Activated T-helper 1 cell treated with anti-CD3 and anti-CD28 coated beads, Interleukin-12 subunit alpha, Interleukin-12 subunit beta, Interleukin-2, Interleukin-4 antibody, amounts not matched to agents 30 ng/mL and 10 ng/mL and 1 ng/mL, durations not matched to agents 14 hours and 24 hours and 36 hours (primary cell): ENCODE results near the gene SEMA5B. TPM values are rescaled to one million over a fixed set of nuclear protein-coding genes. Genes with fewer than 3 reads are reported as not detected.
A peak's percentile ranks its signal among the peaks of the same experiment; 100 is the strongest.

ENCODE experiments used
- DNase-seq: peaks from one replicate; pipeline ENCODE4 v3.0.0; 2021; ENCODE audit warnings: low spot score
- H3K27ac Mint-ChIP-seq: one replicate; pipeline ENCODE4 v1.8.0; 2021; ENCODE audit warnings: mild to moderate bottlenecking, mixed read lengths
- H3K27me3 Mint-ChIP-seq: one replicate; pipeline ENCODE4 v1.8.0; 2022; ENCODE audit warnings: mild to moderate bottlenecking, moderate library complexity, mixed read lengths; ENCODE audit not compliant: insufficient read depth
- H3K36me3 Mint-ChIP-seq: one replicate; pipeline ENCODE4 v1.8.0; 2021; ENCODE audit warnings: low read depth, mixed read lengths
- H3K4me1 Mint-ChIP-seq: one replicate; pipeline ENCODE4 v1.8.0; 2021; ENCODE audit warnings: low read depth, mixed read lengths
- H3K4me3 Mint-ChIP-seq: one replicate; pipeline ENCODE4 v1.8.0; 2021; ENCODE audit warnings: mild to moderate bottlenecking, moderate library complexity, mixed read lengths
- H3K9me3 Mint-ChIP-seq: one replicate; pipeline ENCODE4 v1.8.0; 2021; ENCODE audit warnings: mixed read lengths
- intact Hi-C: fragments of 100-400 bp; cut with micrococcal nuclease; formaldehyde crosslinking; loops from one replicate; pipeline ENCODE4 v1.15.1; 2024
- total RNA-seq: library from RNA; stranded (reverse); gene quantifications from 2 replicates; pipeline ENCODE4 v1.2.3, GENCODE V29; 2022

The SEMA5B gene
- total RNA-seq, 1 donor from 2014 or later, result not detected

DNA sequence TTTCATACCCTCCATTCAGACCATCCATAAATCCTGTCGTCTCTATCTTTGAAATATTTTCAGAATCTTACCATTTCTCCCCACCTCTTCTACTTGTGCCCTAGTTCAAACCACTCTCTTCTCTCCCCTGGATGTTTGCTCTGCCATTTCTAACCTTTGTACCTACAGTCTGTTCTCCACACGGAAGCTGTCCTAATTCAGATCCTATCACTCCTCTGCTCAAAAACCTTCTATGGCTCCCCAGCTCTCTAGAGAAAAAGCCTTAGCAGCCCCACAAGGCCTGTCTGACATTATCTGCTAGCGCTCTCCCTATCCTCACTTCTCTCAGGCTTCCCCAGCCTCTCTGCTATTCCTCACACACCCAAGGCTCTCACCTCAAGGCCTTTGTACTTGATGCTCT, 4.5 kb upstream of the SEMA5B start:
- Mint-ChIP-seq H3K9me3 (no peaks in the 10 kb centered on the region), H3K27ac (no peak overlapping the region), H3K36me3 (no peaks in the 10 kb centered on the region), H3K4me1 (peaks cover 8% of the 10 kb centered on the region), H3K27me3 (peaks cover 48% of the 10 kb centered on the region), H3K4me3 (no peak overlapping the region)
- intact Hi-C loops, result no loop called here
- no peak for DNase-seq

GRCh38 chr3:123031051-123031450, 3.5 kb upstream of the SEMA5B start:
- H3K4me1 Mint-ChIP-seq, result peaks cover 9% of the 10 kb centered on the region
- no peaks in the 10 kb centered on the region for H3K36me3 Mint-ChIP-seq
- intact Hi-C loops, result no loop called here
- H3K27ac Mint-ChIP-seq, result no peak overlapping the region
- H3K27me3 Mint-ChIP-seq, result peaks cover 49% of the 10 kb centered on the region
- no peaks in the 10 kb centered on the region for H3K9me3 Mint-ChIP-seq
- H3K4me3 Mint-ChIP-seq, result no peak overlapping the region
- DNase-seq, result no peak

DNA sequence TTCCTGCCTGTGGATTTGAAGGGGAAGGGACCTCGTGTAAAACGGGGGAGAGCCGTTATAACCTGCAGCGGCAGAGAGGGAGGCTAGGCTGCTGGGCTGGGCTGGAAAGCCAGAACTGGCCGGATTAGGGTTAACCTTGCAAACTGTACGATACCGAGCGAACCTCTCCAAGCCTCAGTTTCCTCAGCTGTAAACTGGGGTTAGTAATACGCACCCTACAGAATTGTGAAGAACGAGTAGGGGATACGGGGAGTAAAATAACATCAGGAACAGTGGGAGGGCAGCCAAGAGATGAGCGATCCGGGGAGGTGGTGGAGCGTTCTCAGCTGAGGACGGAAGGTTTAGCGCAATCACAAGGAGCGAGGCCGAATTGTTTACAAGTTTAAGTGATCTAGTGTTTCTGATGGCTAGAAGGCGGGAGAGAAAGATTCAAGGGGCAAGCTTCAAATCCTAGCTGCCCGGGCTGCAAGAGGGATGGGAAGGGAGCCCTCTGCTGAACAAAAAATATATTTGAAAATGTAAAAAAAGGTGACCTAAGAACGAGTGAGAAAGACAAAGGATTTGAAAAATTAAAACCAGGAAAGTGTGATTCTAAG, 768 bp upstream of the SEMA5B start:
- Mint-ChIP-seq H3K36me3 (no peaks in the 10 kb centered on the region), H3K4me3 (peak overlapping the region; percentile 74), H3K27ac (no peak overlapping the region), H3K4me1 (peaks cover 14% of the 10 kb centered on the region), H3K27me3 (peaks cover 62% of the 10 kb centered on the region), H3K9me3 (no peaks in the 10 kb centered on the region)
- intact Hi-C loops, result loop anchor here (1.0 to 2.0 kb wide), 5 partner anchors 85 to 1482 kb away; no protein-coding TSS in a partner anchor
- DNase-seq, result no peak

- H3K4me1 Mint-ChIP-seq, result peaks cover 14% of the 10 kb centered on the region
- H3K4me3 Mint-ChIP-seq, result peak overlapping the region; percentile 63
These were observed 835 bp downstream of the SEMA5B start for GRCh38 chr3:123026565-123027291.

DNA sequence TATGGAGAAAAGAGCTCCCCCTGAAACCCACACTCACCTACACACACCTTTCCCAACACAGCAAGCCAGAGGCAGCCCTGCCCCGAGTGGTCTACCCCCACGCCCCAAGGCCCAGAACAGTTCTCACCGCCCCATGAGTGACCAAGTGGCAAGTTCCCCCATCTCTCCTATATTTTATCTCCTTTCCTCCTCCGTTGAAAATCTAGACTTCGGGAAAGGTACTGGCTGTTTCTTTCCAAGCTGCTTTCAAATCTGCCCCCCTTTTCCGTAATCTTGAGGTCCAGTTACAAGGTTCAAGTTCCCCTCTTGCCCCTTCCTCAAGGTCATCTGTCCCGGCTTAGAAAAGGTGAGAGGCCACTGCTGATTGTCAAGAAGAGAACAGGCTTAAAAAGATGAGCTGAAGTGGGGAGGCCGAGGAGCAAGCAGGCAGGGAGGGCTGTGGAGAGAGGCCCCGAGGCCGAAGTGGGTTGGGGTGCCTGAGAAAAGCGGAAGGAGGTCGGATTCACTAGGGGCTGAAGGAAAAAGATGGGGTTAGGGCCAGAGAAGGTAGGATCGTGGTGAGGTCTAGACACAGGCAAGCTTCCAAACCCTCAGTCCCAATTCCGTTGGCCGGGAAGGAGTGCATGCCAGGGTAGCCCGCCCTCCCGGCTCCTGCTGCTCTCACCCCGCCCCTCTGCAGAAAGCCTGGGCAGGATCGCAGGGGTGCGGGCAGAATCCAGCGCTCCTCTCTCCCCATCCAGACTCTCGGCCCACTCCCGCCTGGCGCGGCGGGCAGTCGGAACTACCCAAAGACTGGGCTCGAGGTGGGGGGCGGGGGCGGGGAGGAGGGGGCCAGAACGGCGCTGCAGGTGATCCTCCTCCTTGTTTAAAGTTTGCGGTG, 1.7 kb downstream of the SEMA5B start:
- Mint-ChIP-seq H3K4me1 (peaks cover 14% of the 10 kb centered on the region), H3K9me3 (no peaks in the 10 kb centered on the region), H3K27me3 (peaks cover 82% of the 10 kb centered on the region), H3K36me3 (no peaks in the 10 kb centered on the region), H3K4me3 (peak overlapping the region; percentile 68), H3K27ac (no peak overlapping the region)
- DNase-seq, result no peak
- intact Hi-C loops, result no loop called here

More at GRCh38 chr3:123026565-123027291, 835 bp downstream of the SEMA5B start:
- no peak overlapping the region for H3K27ac Mint-ChIP-seq
- no peak for DNase-seq
- H3K36me3 Mint-ChIP-seq, result no peaks in the 10 kb centered on the region
- peaks cover 75% of the 10 kb centered on the region for H3K27me3 Mint-ChIP-seq
- intact Hi-C loops, result loop anchor here (1.0 kb wide), 1 partner anchor 40 kb away; no protein-coding TSS in a partner anchor
- no peaks in the 10 kb centered on the region for H3K9me3 Mint-ChIP-seq

DNA sequence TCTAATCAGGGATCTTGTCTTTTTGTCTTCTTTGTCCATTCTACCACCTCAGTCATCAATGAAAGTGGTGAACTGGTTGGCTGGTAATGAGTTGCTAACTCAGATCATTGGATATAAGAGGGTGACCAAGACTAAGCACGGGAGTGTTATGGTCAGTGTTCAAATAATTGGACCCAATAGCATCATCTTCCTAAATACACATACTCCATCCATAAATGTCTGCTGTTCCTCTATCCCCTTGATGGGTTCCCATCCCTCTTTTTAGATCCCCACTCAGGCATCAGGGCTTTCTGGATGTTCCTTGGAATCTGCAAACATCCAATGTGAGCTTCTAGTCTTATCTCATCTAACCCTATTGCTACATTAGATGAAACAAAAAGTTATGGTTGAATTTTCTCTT, 3.5 kb downstream of the SEMA5B start:
- intact Hi-C loops, result no loop called here

DNA sequence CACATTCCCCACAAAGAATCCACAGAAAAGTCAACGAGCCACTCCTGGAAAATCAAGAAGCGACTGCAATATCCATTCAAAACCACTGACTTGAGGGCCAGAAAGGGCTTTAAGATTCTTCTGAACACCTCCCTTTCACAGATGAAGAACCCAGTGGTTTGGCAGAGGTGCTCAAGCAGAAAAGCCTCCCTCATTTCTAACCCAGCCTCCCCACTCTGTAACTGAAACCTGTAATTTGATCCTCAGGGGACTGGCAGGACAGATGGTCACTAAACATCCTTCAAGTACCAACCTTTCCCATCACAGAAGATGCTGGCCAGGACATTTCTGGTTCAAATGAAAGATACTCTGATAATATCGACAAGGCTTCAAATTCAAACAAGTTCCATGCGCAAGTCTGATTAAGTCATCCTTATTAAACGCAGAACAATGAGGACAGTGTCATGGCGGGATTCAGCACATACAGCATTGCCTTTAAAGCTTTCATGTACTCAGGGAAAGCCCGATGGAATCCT, 5.5 kb downstream of the SEMA5B start:
- Mint-ChIP-seq H3K27me3 (peaks cover 82% of the 10 kb centered on the region), H3K9me3 (no peaks in the 10 kb centered on the region), H3K4me1 (peaks cover 6% of the 10 kb centered on the region), H3K4me3 (no peak overlapping the region), H3K27ac (no peak overlapping the region), H3K36me3 (no peaks in the 10 kb centered on the region)
- DNase-seq, result no peak
- intact Hi-C loops, result no loop called here

More for the DNA sequence above, 3.5 kb downstream of the SEMA5B start:
- no peak for DNase-seq
- peaks cover 14% of the 10 kb centered on the region for H3K4me1 Mint-ChIP-seq
- H3K27me3 Mint-ChIP-seq, result peaks cover 85% of the 10 kb centered on the region
- H3K36me3 Mint-ChIP-seq, result no peaks in the 10 kb centered on the region
- H3K4me3 Mint-ChIP-seq, result no peak overlapping the region
- no peaks in the 10 kb centered on the region for H3K9me3 Mint-ChIP-seq
- no peak overlapping the region for H3K27ac Mint-ChIP-seq

DNA sequence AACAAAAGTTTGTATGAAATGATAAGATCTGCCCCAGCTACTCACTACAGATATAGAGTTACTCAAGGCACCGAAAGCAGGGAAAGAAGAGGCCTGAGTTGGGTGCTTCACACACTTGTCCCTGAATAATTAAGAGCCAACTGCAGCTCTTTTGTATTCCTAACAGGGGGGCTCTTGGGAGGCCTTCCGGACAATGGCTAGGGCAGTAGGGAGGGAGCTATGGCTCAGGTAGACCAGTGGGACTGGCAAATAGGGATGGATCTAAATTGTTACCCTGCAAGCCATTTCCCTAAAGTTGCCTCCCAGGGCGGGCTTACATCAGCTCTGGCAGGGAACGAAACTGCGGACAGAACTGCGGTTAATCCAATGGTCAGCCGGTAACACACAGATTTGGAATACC, 6.2 kb downstream of the SEMA5B start:
- H3K4me3 Mint-ChIP-seq, result no peak overlapping the region
- intact Hi-C loops, result no loop called here
- H3K27ac Mint-ChIP-seq, result no peak overlapping the region
- DNase-seq, result no peak
- H3K4me1 Mint-ChIP-seq, result peaks cover 6% of the 10 kb centered on the region
- H3K36me3 Mint-ChIP-seq, result no peaks in the 10 kb centered on the region
- H3K27me3 Mint-ChIP-seq, result peaks cover 77% of the 10 kb centered on the region
- H3K9me3 Mint-ChIP-seq, result no peaks in the 10 kb centered on the region

GRCh38 chr3:123020709-123021108, 6.9 kb downstream of the SEMA5B start:
- Mint-ChIP-seq H3K36me3 (no peaks in the 10 kb centered on the region), H3K9me3 (no peaks in the 10 kb centered on the region), H3K27me3 (peaks cover 72% of the 10 kb centered on the region), H3K4me3 (no peak overlapping the region), H3K27ac (no peak overlapping the region), H3K4me1 (peaks cover 2% of the 10 kb centered on the region)
- no peak for DNase-seq
- intact Hi-C loops, result no loop called here

- Mint-ChIP-seq H3K27ac (no peak overlapping the region), H3K4me3 (no peak overlapping the region), H3K36me3 (no peaks in the 10 kb centered on the region), H3K9me3 (no peaks in the 10 kb centered on the region), H3K4me1 (no peaks in the 10 kb centered on the region), H3K27me3 (peaks cover 67% of the 10 kb centered on the region)
- intact Hi-C loops, result no loop called here
- no peak for DNase-seq
These were observed 8.0 kb downstream of the SEMA5B start for GRCh38 chr3:123019591-123019990.

- intact Hi-C loops, result no loop called here
- Mint-ChIP-seq H3K36me3 (no peaks in the 10 kb centered on the region), H3K27ac (no peak overlapping the region), H3K4me3 (no peak overlapping the region), H3K9me3 (no peaks in the 10 kb centered on the region), H3K27me3 (peaks cover 63% of the 10 kb centered on the region), H3K4me1 (no peaks in the 10 kb centered on the region)
- DNase-seq, result no peak
These were observed 8.4 kb downstream of the SEMA5B start for GRCh38 chr3:123019161-123019560.

GRCh38 chr3:123018683-123019082, 8.9 kb downstream of the SEMA5B start:
- Mint-ChIP-seq H3K9me3 (no peaks in the 10 kb centered on the region), H3K36me3 (no peaks in the 10 kb centered on the region), H3K27ac (no peak overlapping the region), H3K27me3 (peaks cover 61% of the 10 kb centered on the region), H3K4me3 (no peak overlapping the region), H3K4me1 (no peaks in the 10 kb centered on the region)
- DNase-seq, result no peak
- intact Hi-C loops, result no loop called here

DNA sequence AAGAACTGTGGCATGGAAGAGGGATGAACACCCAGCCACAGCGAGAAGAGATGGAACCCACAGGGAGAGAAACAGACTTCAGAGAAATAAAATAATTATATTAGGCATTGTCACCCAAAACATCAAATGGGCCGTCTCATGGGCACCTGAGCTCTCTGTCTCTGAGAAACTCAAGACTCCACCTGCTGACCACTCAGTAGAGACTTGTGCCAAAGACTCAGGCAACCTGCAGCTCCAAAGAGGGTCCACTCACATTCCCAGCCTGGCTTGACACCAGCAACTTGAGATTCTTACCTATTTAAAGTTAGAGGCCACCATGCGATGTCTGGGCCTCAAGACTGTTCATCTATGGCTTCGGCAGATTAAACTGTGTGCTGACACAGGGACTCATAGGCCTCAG, 12.0 kb downstream of the SEMA5B start:
- Mint-ChIP-seq H3K27me3 (peaks cover 37% of the 10 kb centered on the region), H3K4me1 (no peaks in the 10 kb centered on the region), H3K27ac (no peak overlapping the region), H3K36me3 (no peaks in the 10 kb centered on the region), H3K9me3 (no peaks in the 10 kb centered on the region), H3K4me3 (no peak overlapping the region)
- intact Hi-C loops, result no loop called here
- DNase-seq, result no peak
